GM04504 (cell line): ENCODE results near the gene STK40.
A peak's percentile ranks its signal among the peaks of the same experiment; 100 is the strongest.

Experiments
- DNase-seq: peaks from one replicate; pipeline ENCODE4 v3.0.0-alpha.2; 2012; ENCODE audit warnings: low read depth

Gene STK40

GRCh38 chr1:36309397-36309796, 76.3 kb downstream of the STK40 start:
- no peak for DNase-seq

- no peak for DNase-seq
Observed at GRCh38 chr1:36307601-36308330, 78.0 kb downstream of the STK40 start.

DNA sequence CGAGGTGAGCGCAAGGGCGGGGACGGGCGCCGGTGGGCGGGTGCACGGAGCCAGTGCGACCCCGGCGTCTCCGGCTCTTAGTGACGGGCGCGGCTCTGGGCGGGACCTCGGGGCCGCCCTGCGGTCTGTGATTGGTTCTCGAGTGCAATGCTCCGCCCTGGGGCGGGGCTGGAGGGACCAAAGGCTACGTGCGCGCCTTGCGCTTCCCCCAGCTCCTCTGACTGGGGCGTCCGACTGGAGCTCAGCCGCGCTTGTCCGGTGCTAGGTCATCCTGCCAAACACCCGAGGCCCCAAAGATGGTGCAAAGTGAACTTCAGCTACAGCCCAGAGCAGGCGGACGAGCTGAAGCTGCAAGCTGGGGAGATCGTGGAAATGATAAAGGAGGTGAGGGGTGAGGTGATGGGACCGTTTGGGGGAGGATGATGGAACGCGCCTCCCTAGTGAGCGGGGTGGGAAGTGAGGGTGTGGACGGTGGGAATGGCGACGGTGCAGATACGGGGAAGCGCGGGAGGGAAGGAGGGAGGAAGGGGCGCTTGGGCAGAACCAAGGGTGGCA, 78.7 kb downstream of the STK40 start:
- DNase-seq: peak; percentile 76

DNA sequence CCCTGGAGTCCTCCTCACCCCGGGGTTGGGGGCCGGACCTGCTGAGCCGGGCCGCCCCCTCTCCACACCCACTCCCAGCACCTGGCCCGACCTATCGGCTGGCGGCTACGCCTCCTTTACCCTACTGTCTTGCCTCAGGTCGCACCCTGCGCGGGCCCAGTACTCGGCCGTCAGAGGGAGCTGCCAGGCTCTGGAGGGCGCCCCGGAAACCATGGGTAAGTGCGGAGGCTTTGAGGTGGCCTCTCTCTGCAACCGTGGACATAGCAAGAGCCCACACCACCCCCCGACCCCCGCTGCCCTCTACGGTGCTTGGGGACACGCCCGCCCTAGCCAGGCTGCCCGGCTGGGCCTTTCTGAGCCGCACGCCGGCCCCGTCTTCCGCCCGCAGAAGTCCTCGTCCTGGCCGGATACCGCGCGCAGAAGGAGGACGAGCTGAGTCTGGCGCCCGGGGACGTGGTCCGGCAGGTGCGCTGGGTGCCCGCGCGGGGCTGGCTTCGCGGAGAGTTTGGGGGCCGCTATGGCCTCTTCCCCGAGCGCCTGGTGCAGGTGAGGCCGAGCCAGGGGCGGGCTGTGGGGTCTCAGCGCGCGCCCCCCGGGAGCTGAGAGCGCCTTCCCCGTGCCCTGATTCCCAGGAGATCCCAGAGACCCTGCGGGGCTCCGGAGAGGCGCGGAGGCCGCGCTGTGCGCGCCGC, 79.4 kb downstream of the STK40 start, which contains the start of gene SH3D21:
Gene SH3D21, plus strand, starts transcription at position 159 of the 692 bp plus-strand sequence. Its CDS starts 53 bp downstream, at position 212.
- DNase-seq: no peak

- DNase-seq: no peak
Observed at GRCh38 chr1:36305915-36306209, 79.9 kb downstream of the STK40 start.

- DNase-seq: no peak
Observed at GRCh38 chr1:36304970-36305914, 80.5 kb downstream of the STK40 start.

GRCh38 chr1:36304521-36304920, 81.2 kb downstream of the STK40 start:
- DNase-seq: no peak

DNA sequence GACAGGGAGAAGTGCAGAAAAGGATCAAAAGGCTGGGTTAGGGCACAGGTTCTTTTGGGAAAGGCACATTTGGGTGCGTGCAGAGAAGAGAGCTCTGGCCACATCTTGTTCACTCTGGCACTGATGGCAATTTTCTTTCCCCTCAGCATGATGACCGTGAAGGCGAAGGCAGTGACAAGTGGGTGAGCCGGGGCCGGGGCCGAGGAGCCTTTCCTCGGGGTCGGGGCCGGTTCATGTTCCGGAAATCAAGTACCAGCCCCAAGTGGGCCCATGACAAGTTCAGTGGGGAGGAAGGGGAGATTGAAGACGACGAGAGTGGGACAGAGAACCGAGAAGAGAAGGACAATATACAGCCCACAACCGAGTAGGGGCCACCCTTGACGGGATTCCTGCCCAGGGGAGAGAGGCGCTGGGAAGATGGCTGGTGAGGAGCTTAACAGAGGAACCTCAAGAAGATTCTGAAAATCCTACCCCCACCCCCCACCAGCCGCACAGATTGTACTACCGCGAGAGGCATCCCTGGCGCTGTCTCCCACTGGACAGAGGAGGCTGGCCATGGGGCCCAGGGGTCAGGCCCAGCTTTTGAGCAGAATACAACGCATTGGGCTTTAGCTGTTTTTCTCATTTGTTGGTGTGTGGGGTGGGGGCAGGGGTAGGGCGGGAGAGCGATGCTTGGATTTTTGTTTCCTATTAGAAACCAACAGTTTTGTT, 81.9 kb downstream of the STK40 start:
- DNase-seq: no peak

DNA sequence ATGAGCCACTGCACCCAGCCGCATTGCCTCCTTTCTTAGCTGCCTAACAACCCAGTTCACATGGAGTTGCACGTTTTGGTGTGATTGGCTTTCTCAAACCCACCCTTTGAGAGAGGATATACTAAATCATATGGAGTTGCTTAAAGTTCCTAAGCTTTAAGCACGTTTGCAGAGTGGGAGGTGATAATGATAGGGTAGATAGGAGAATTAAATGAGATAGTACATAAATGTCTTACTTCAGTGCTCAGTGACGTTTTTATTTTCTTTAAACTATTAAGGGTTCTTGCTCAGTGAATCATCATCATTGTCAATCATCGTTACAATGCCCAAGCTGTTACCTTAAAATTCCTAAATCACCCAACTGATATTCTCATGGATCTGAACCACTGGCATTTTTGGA, 82.5 kb downstream of the STK40 start:
- no peak for DNase-seq

GRCh38 chr1:36301220-36301619, 84.5 kb downstream of the STK40 start:
- DNase-seq: no peak

GRCh38 chr1:36300526-36300925, 85.2 kb downstream of the STK40 start:
- no peak for DNase-seq

DNA sequence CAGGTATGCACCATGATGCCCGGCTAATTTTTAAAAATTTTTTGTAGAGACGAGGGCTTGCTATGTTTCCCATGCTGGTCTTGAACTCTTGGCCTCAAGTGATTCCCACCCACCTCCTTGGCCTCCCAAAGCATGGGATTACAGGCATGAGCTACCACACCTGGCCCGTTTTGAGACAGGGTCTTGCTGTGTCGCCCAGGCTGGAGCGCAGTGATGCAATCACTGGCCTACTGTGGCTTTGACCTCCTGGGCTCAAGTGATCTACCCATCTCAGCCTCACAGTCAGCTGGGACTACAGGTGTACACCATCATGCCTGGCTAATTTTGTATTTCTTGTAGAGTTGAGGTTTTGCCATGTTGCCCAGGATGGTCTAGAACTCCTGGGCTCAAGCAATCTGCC, 87.1 kb downstream of the STK40 start:
- no peak for DNase-seq

DNA sequence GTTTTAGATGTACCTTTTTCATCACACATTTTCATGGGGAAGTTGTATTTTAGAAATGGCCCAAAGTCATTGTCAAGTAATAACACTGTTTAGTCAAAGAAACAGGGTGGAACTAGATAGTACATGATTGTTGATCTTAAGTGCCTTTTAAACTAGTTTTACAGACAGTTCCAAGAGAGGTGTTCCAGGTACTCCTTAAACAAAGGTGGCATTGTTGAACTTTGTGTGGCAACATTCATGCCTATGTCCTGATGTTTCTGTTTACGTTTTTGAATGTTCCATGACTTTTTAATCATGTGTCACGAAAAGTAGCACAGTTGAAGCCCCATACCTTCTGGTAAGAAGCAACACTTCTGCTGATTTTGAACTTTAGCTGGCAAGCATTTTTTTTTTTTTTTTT, 88.7 kb downstream of the STK40 start:
- no peak for DNase-seq

- DNase-seq: no peak
Observed at GRCh38 chr1:36295390-36295789, 90.3 kb downstream of the STK40 start.
